Measurements from ENCODE around the gene RYR2.

RYR2 gene

DNA sequence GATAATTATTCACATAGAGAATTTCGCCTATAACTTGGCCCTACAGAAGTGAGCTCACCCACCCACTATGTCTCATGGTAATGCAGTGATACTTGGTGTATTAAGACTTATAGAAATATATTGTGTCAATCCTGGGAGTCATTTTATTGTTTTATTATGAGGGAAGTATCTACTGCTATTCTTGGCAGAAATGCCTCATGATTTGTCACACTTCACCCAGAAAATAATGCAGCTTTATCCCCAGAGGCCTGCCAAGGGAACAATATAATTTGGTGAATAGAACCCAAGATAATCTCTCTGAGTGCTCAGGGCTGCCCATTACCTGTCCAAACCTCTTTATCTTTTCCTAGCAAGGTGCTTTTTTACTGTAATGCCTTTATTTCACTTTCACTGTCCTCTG, 750.7 kb downstream of the RYR2 start:
- TF ChIP-seq EZH2phosphoT487 (IDR thresholded peaks at IDR 0.05; ENCODE audit: low read depth): no peak
- TF ChIP-seq, protein P1, sequence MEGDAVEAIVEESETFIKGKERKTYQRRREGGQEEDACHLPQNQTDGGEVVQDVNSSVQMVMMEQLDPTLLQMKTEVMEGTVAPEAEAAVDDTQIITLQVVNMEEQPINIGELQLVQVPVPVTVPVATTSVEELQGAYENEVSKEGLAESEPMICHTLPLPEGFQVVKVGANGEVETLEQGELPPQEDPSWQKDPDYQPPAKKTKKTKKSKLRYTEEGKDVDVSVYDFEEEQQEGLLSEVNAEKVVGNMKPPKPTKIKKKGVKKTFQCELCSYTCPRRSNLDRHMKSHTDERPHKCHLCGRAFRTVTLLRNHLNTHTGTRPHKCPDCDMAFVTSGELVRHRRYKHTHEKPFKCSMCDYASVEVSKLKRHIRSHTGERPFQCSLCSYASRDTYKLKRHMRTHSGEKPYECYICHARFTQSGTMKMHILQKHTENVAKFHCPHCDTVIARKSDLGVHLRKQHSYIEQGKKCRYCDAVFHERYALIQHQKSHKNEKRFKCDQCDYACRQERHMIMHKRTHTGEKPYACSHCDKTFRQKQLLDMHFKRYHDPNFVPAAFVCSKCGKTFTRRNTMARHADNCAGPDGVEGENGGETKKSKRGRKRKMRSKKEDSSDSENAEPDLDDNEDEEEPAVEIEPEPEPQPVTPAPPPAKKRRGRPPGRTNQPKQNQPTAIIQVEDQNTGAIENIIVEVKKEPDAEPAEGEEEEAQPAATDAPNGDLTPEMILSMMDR (IDR thresholded peaks at IDR 0.05; ENCODE audit: low read depth, low read length): no peak
- Histone ChIP-seq H3K27me3 (ENCODE audit: low read depth, low read length) (no peaks in the 10 kb centered on the region), H3K4me1 (ENCODE audit: low read length) (no peaks in the 10 kb centered on the region), H3K9ac (ENCODE audit: low read length) (no peak overlapping the region), H3K27ac (ENCODE audit: low read length) (no peak overlapping the region), H3K79me2 (ENCODE audit: low read length) (no peaks in the 10 kb centered on the region), H3K36me3 (replicated peaks; ENCODE audit: low read depth, low read length) (no peaks in the 10 kb centered on the region), H4K20me1 (ENCODE audit: insufficient read depth, low read length) (no peaks in the 10 kb centered on the region), H2AFZ (ENCODE audit: low read depth, low read length) (0 out of 2 replicates have a peak overlapping the region, but pooled peaks have one; percentile 13), H3K4me2 (ENCODE audit: low read length) (no peak overlapping the region), H3K9me3 (ENCODE audit: insufficient read depth, low read length) (no peaks in the 10 kb centered on the region), H3K4me3 (ENCODE audit: low read length) (no peak overlapping the region)

DNA sequence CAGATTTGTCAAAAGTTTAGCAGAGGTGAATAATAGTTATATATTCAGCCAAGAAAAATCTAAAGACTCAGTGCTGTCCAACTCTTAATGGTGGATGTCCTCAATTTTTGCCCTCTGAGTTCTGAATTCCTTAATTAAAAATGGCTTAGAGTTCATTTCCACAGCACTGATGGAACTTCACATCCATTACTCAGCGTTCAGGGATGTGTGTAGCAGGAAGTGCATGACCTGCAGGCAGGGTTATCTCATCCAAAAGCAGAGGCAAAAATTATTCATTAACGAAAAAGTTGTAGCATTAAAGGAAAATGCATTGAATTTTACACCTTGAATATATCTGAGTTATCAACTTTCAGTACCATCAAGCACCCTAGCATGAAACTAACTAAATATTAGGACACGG, 752.1 kb downstream of the RYR2 start:
- H2AFZ ChIP-seq (ENCODE audit: low read depth, low read length): 0 out of 2 replicates have a peak overlapping the region, but pooled peaks have one; percentile 36

DNA sequence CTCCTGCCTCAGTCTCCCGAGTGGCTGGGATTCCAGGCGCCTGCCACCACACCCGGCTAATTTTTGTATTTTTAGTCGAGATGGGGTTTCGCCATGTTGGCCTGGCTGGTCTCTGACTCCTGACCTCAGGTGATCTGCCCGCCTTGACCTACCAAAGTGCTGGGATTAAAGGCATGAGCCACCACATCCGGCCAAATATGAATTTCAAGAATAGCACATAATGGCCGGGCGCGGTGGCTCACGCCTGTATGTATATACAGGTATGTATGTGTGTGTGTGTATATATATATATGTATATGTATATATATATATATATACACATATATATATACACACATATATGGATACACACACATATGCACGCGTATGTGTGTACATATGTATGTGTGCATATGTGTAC, 753.6 kb downstream of the RYR2 start:
- no peak for TF ChIP-seq EZH2phosphoT487 (IDR thresholded peaks at IDR 0.05; ENCODE audit: low read depth)
- H2AFZ ChIP-seq (ENCODE audit: low read depth, low read length): no peak overlapping the region
- no peaks in the 10 kb centered on the region for H4K20me1 ChIP-seq (ENCODE audit: insufficient read depth, low read length)
- no peak overlapping the region for H3K9ac ChIP-seq (ENCODE audit: low read length)
- peaks cover 5% of the 10 kb centered on the region; the same call in 1 of the 2 replicates for H3K4me1 ChIP-seq (ENCODE audit: low read length)
- no peak overlapping the region for H3K27ac ChIP-seq (ENCODE audit: low read length)
- no peaks in the 10 kb centered on the region for H3K27me3 ChIP-seq (ENCODE audit: low read depth, low read length)
- H3K9me3 ChIP-seq (ENCODE audit: insufficient read depth, low read length): no peaks in the 10 kb centered on the region
- H3K4me2 ChIP-seq (ENCODE audit: low read length): no peak overlapping the region
- no peaks in the 10 kb centered on the region for H3K79me2 ChIP-seq (ENCODE audit: low read length)
- H3K4me3 ChIP-seq (ENCODE audit: low read length): no peak overlapping the region
- no peaks in the 10 kb centered on the region for H3K36me3 ChIP-seq (replicated peaks; ENCODE audit: low read depth, low read length)

More for the DNA sequence above, 752.1 kb downstream of the RYR2 start:
- TF ChIP-seq, protein P1 (IDR thresholded peaks at IDR 0.05; ENCODE audit: low read depth, low read length): no peak
- TF ChIP-seq EZH2phosphoT487 (IDR thresholded peaks at IDR 0.05; ENCODE audit: low read depth): no peak
- Histone ChIP-seq H3K27ac (ENCODE audit: low read length) (no peak overlapping the region), H3K4me3 (ENCODE audit: low read length) (no peak overlapping the region), H3K9ac (ENCODE audit: low read length) (no peak overlapping the region), H3K4me2 (ENCODE audit: low read length) (no peak overlapping the region), H3K4me1 (ENCODE audit: low read length) (no peaks in the 10 kb centered on the region), H3K79me2 (ENCODE audit: low read length) (no peaks in the 10 kb centered on the region), H3K9me3 (ENCODE audit: insufficient read depth, low read length) (no peaks in the 10 kb centered on the region), H3K27me3 (ENCODE audit: low read depth, low read length) (no peaks in the 10 kb centered on the region), H3K36me3 (replicated peaks; ENCODE audit: low read depth, low read length) (no peaks in the 10 kb centered on the region), H4K20me1 (ENCODE audit: insufficient read depth, low read length) (no peaks in the 10 kb centered on the region)

DNA sequence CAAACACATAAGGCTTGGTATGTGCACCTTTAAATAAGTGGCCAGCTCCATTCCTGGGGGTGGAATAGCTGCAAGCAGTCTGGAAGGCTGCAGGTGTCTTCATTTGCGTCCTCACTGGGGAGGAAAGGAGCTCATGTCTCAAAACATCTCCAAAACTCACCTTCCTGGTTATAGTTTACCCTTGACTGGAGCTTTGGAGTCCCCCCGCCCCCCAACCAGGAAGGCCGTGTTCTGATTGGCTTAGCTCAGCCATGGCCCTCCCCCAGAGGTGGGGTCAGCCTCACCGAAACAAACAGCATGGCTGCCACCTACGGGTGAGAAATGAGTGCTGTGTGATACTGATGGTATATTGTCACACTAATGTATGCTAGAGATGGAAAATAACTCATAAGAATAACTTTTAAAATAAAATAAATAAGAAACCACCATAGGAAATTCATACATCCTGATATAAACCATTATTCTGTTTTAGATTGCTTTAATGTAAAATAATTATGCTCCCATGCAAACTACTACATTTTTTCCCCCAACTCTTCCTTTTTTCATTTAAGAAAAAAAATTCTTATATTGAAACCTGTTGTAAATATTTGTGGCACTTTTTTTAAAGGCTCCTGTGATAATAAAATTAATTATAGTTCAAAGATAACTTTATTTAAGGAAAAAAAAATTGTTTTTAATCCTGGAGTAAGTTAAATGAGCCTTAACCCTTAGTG, 757.9 kb downstream of the RYR2 start:
- Histone ChIP-seq H3K27ac (ENCODE audit: low read length) (no peak overlapping the region), H3K4me2 (ENCODE audit: low read length) (peak overlapping the region; percentile 59), H3K27me3 (ENCODE audit: low read depth, low read length) (no peaks in the 10 kb centered on the region), H3K4me3 (ENCODE audit: low read length) (peak overlapping the region; percentile 52), H3K79me2 (ENCODE audit: low read length) (no peaks in the 10 kb centered on the region), H3K9me3 (ENCODE audit: insufficient read depth, low read length) (no peaks in the 10 kb centered on the region), H3K36me3 (replicated peaks; ENCODE audit: low read depth, low read length) (no peaks in the 10 kb centered on the region), H3K4me1 (ENCODE audit: low read length) (peaks cover 5% of the 10 kb centered on the region; the same call in 1 of the 2 replicates), H4K20me1 (ENCODE audit: insufficient read depth, low read length) (no peaks in the 10 kb centered on the region), H3K9ac (ENCODE audit: low read length) (no peak overlapping the region), H2AFZ (ENCODE audit: low read depth, low read length) (peak overlapping the region; percentile 75)
- TF ChIP-seq, protein P1 (IDR thresholded peaks at IDR 0.05; ENCODE audit: low read depth, low read length): peak; percentile 95
- no peak for TF ChIP-seq EZH2phosphoT487 (IDR thresholded peaks at IDR 0.05; ENCODE audit: low read depth)

Measured in OCI-LY3 (cell line).